ENCODE results near the gene ATP5PB.

Gene ATP5PB

DNA sequence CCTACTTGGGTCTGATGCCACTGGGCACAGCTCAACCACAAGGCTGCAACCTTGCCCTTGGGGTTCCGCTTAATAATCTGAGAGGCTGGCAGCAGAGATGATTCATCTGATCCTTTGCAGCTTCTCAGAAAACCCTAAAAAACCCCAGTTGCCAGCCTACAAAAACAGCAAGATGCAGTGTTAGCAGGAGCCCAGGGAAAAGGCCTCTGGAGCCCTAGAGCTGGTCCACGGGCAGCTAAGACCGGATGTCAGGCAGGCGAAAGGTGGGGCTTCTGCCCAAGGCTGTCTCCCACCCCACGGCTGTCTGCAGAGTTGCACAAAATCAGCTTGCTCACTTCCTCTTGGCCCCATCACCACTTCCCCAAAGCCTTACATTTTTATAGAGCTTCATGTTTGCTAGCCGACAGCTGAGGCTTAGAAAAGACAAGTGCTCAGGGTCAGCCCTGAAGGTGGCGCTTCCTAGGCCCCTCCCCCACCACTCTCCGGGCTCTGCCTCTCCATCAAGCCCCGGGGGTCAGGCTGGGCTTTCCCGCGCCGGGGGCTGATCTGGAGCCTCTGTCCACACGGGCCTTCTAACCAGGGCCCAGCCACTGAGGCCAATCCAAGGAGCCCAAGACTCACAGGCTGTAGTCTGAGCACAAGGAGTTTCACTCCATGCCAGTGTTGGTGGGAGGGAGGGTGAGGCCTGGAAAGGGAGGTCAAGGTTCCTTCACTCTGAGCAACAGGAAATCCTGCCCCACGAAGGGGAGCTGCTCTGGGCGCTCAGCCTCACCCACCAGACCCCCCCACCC is 58.3 kb downstream of the ATP5PB start:
- DNase-seq (ENCODE audit: low spot score) = peak; percentile 87

DNA sequence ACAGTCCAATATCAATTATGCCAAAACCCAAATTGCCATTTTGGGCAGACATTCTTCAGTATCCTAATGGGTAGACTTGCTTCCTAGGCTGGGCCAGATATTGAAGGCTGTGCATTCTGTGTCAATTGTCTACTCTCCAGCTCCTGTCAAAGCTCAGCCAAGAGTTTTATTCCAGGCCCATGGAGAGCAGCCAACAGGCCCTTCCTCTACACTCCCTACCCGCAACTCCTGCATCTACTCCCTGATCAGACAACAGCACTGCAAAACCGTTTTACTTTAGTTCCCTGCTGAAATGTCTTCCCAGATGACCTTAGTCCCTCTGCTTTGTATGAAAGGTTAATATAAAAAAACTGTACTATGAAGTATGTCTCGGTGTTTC is 60.7 kb downstream of the ATP5PB start:
- DNase-seq (ENCODE audit: low spot score) = no peak

DNA sequence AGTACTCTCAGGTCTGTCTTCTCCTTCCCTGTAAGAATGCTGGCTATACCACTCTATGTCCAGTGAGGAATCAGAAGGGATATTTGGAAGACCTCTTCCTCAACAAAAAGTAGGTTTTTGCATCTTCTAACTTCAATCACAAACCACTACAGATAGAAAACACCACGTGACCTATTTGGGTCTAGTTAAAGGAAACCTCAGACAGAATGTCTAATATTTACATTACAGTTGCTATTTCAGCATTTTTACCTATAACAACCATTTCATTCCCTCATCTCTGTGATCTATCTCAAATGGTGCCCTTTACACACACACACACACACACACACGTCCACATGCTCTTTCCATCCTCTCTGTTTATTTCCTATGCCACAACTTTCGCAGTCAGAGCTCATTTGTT is 62.1 kb downstream of the ATP5PB start:
- no peak for DNase-seq (ENCODE audit: low spot score)

Measured in left forelimb (tissue), 1 donor.